A549 (cell line): Measurements from ENCODE around the gene FILIP1L. TPM values are rescaled to one million over a fixed set of nuclear protein-coding genes. Genes with fewer than 3 reads are reported as not detected.

Experiments
- ATAC-seq, 2 experiments: fragments of 200-7000 bp in 1 of 2; fragments of >200 bp in 1 of 2; cut with Nextera tagmentation in 1 of 2; cut with Tn5 transposase in 1 of 2; 3 replicates each; pipeline versions ENCODE4 v1.8.0 to v1.9.1; 2018 to 2020; ENCODE audit warnings: mild to moderate bottlenecking in 1 of 2, moderate library complexity in 1 of 2
- CTCF ChIA-PET: fragments of 300-600 bp; sonication (Branson Sonifier 250); formaldehyde crosslinking; extraction: SDS; loops from one replicate; lab custom pipeline; 2021; ENCODE audit warnings: antibody characterized with exemption, inconsistent platforms; lab: Yijun Ruan, JAX
- POLR2A ChIA-PET: fragments of 350-600 bp; formaldehyde crosslinking; extraction: SDS; loops from one replicate; lab custom pipeline; 2021; ENCODE audit warnings: antibody characterized with exemption, inconsistent platforms; lab: Yijun Ruan, JAX
- DNase-seq, 2 experiments: peaks; one replicate each; pipeline versions ENCODE4 v3.0.0 to v3.0.0-alpha.2; 2011 to 2016; ENCODE audit warnings: low read depth in 1 of 2, low spot score in 1 of 2
- FAIRE-seq: peaks from 2 replicates; lab custom pipeline; 2011; peaks lifted over from hg19 to GRCh38; lab: Jason Lieb, UNC
- H3K27ac ChIP-seq, 2 experiments: fragments of >200 bp; sonication (Bioruptor Twin); formaldehyde crosslinking; 3 replicates each; pipeline ENCODE4 v1.5.1; 2016 to 2017
- H3K4me1 ChIP-seq: fragments of >200 bp; sonication (Bioruptor Twin); formaldehyde crosslinking; 3 replicates; pipeline ENCODE4 v1.6.1; 2016
- H3K4me2 ChIP-seq: fragments of >200 bp; sonication (Bioruptor Twin); formaldehyde crosslinking; 3 replicates; pipeline ENCODE4 v1.6.1; 2016
- H3K4me3 ChIP-seq: fragments of >200 bp; sonication (Bioruptor Twin); formaldehyde crosslinking; 3 replicates; pipeline ENCODE4 v1.5.1; 2016
- H3K9me3 ChIP-seq: fragments of >200 bp; sonication (Bioruptor Twin); formaldehyde crosslinking; 3 replicates; pipeline ENCODE4 v1.6.1; 2016
- CEBPB ChIP-seq, 2 experiments: fragments of >200 bp in 1 of 2; sonication (Bioruptor Twin) in 1 of 2; formaldehyde crosslinking in 1 of 2; IDR thresholded peaks; 2 replicates each; pipeline ENCODE4 v1.6.1; 2012 to 2016
- CHD2 ChIP-seq: fragments of 150-350 bp; IDR thresholded peaks from 2 replicates; pipeline ENCODE4 v1.6.1; 2014; ENCODE audit warnings: low read length; ENCODE audit not compliant: partially characterized antibody
- EHF ChIP-seq: fragments of 250-450 bp; sonication (Bioruptor Pico); IDR thresholded peaks from 2 replicates; pipeline ENCODE4 v1.5.0; 2020; ENCODE audit warnings: mild to moderate bottlenecking
- EP300 ChIP-seq, 2 experiments: fragments of >200 bp; sonication (Bioruptor Twin); formaldehyde crosslinking; IDR thresholded peaks; 2 replicates in 1 of 2; 3 replicates in 1 of 2; pipeline ENCODE4 v1.6.1; 2016 to 2017
- ESRRA ChIP-seq: fragments of 150-350 bp; IDR thresholded peaks from 2 replicates; pipeline ENCODE4 v1.6.1; 2014; ENCODE audit warnings: mild to moderate bottlenecking, low read length, borderline replicate concordance
- GATA3 ChIP-seq: IDR thresholded peaks from 2 replicates; pipeline ENCODE4 v1.6.1; 2012; ENCODE audit warnings: borderline replicate concordance
- HOXB5 ChIP-seq: fragments of 250-450 bp; sonication (Bioruptor Pico); IDR thresholded peaks from 2 replicates; pipeline ENCODE4 v1.5.0; 2020; ENCODE audit warnings: mild to moderate bottlenecking, moderate library complexity
- JUN ChIP-seq, 2 experiments: fragments of >200 bp; sonication (Bioruptor Twin); formaldehyde crosslinking; IDR thresholded peaks; 2 replicates in 1 of 2; 3 replicates in 1 of 2; pipeline ENCODE4 v1.6.1; 2016 to 2017
- JUNB ChIP-seq: fragments of >200 bp; sonication (Bioruptor Twin); formaldehyde crosslinking; IDR thresholded peaks from 2 replicates; pipeline ENCODE4 v1.6.1; 2016
- NFE2L2 ChIP-seq: fragments of 150-350 bp; conservative IDR thresholded peaks from 2 replicates; pipeline ENCODE4 v1.6.1; 2014; ENCODE audit warnings: low read length
- NPAS2 ChIP-seq: fragments of 250-450 bp; sonication (Bioruptor Pico); IDR thresholded peaks from 2 replicates; pipeline ENCODE4 v1.8.0; 2022; ENCODE audit warnings: mild to moderate bottlenecking, moderate library complexity, borderline replicate concordance
- NR3C1 ChIP-seq: fragments of >200 bp; sonication (Bioruptor Twin); formaldehyde crosslinking; IDR thresholded peaks from 3 replicates; pipeline ENCODE4 v1.6.1; 2017
- PHF8 ChIP-seq: fragments of 200-600 bp; sonication (generic); IDR thresholded peaks from 2 replicates; pipeline ENCODE4 v1.6.1; 2016; ENCODE audit warnings: low read depth, mild to moderate bottlenecking, antibody characterized with exemption, moderate library complexity, borderline replicate concordance
- POLR2A ChIP-seq: IDR thresholded peaks from 2 replicates; pipeline ENCODE4 v1.6.1; 2012; ENCODE audit warnings: mild to moderate bottlenecking, low read length
- POLR2AphosphoS2 ChIP-seq: conservative IDR thresholded peaks from 2 replicates; pipeline ENCODE4 v1.6.1; 2012; ENCODE audit warnings: low read length, improper control_type of control experiment, inconsistent platforms
- RAD21 ChIP-seq, 2 experiments: fragments of >200 bp in 1 of 2; sonication (Bioruptor Twin) in 1 of 2; formaldehyde crosslinking in 1 of 2; IDR thresholded peaks in 1 of 2; conservative IDR thresholded peaks in 1 of 2; 2 replicates in 1 of 2; 3 replicates in 1 of 2; pipeline ENCODE4 v1.6.1; 2012 to 2018; ENCODE audit warnings: inconsistent platforms in 1 of 2
- RARB ChIP-seq: fragments of 250-450 bp; sonication (Bioruptor Pico); IDR thresholded peaks from 2 replicates; pipeline ENCODE4 v1.8.0; 2021; ENCODE audit warnings: mild to moderate bottlenecking, moderate library complexity
- RFX5 ChIP-seq: fragments of 450-650 bp; IDR thresholded peaks from 2 replicates; pipeline ENCODE4 v1.7.1; 2014; ENCODE audit warnings: antibody characterized with exemption, mild to moderate bottlenecking, moderate library complexity
- TFCP2L1 ChIP-seq: fragments of 250-450 bp; sonication (Bioruptor Pico); IDR thresholded peaks from 2 replicates; pipeline ENCODE4 v1.5.0; 2021; ENCODE audit warnings: mild to moderate bottlenecking
- WGBS: methylation state at CpG from one replicate; pipeline ENCODE4 v1.1.6; 2017; ENCODE audit errors: missing lambda C conversion rate; 5-methylcytosine and 5-hydroxymethylcytosine counted together
- polyA plus RNA-seq, 4 experiments: library from polyadenylated mRNA; depleted of rRNA in 3 of 4; stranded (reverse); fragments of >200 nt; fragmentation: RNase III in 1 of 4; extraction: RNeasy Plus Mini Kit Qiagen cat#74134 plus additional on column Dnase treatment in 1 of 4; gene quantifications; 2 replicates in 3 of 4; 3 replicates in 1 of 4; pipeline ENCODE4 v1.2.3, GENCODE V29; 2011 to 2017
- TF ChIP-seq, protein P1 (sequence below): fragments of 150-350 bp; IDR thresholded peaks from 2 replicates; pipeline ENCODE4 v1.6.1; 2014; ENCODE audit warnings: low read depth, mild to moderate bottlenecking, low read length
- TF ChIP-seq, protein P2 (sequence below): fragments of 200-600 bp; sonication (generic); IDR thresholded peaks from 2 replicates; pipeline ENCODE4 v1.6.1; 2016; ENCODE audit warnings: antibody characterized with exemption, mild to moderate bottlenecking, moderate library complexity
- TF ChIP-seq, protein P3 (sequence below): fragments of >200 bp; sonication (Bioruptor Twin); formaldehyde crosslinking; IDR thresholded peaks from 3 replicates; pipeline ENCODE4 v1.6.1; 2016
- TF ChIP-seq, protein P4 (sequence below): fragments of 250-450 bp; sonication (Bioruptor Pico); IDR thresholded peaks from 2 replicates; pipeline ENCODE4 v1.5.0; 2021; ENCODE audit warnings: mild to moderate bottlenecking, moderate library complexity, borderline replicate concordance
- TF ChIP-seq, protein P5 (sequence below): IDR thresholded peaks from 2 replicates; pipeline ENCODE4 v1.6.1; 2012; ENCODE audit warnings: low read depth, borderline replicate concordance
- TF ChIP-seq, protein P6 (sequence below): IDR thresholded peaks from 2 replicates; pipeline ENCODE4 v1.6.1; 2012

FILIP1L gene
- polyA plus RNA-seq, 2 of the 4 experiments (the other 2 are of a cell fraction), result 0.19 to 0.45 TPM

DNA sequence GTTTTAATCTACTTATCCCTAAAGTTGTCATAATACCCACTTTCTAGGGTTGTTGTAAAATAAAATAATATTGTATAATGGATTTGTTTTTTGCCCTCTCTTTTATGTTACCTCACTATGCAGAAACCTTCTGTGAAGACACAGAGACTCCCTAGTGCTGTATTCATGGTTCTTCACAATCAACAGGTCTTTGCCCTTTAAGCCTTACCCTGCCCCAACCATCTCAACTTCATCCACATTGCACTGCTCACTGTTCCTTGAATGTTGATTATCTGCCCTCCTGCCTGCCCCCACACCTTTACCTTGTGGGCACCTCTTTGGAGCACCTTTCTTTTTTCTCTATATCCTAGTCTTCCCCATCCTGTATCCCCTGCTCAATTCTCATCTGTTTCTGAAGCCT, 275.5 kb downstream of the FILIP1L start:
- Histone ChIP-seq H3K27ac (no peak overlapping the region), H3K4me3 (no peak overlapping the region), H3K4me1 (no peaks in the 10 kb centered on the region), H3K9me3 (no peaks in the 10 kb centered on the region), H3K4me2 (no peak overlapping the region)
- ChIA-PET CTCF (interaction anchor here (1.1 to 6.2 kb wide), 2 partner anchors 29 to 416 kb away, joined by 3 to 46 read pairs; no protein-coding TSS in a partner anchor), POLR2A (no interaction called here)
- no peak for ATAC-seq
- no peak for DNase-seq
- FAIRE-seq, result no peak
- TF ChIP-seq CHD2 (no peak), CEBPB (IDR thresholded peaks at IDR 0.05) (no peak), POLR2AphosphoS2 (no peak), PHF8 (no peak), RAD21 (conservative IDR thresholded peaks at IDR 0.05 in 1 of 2, IDR thresholded peaks at IDR 0.05 in 1 of 2) (no peak), NR3C1 (no peak), POLR2A (no peak), NPAS2 (CRISPR knock-in tag) (no peak), JUN (IDR thresholded peaks at IDR 0.05) (no peak), EHF (CRISPR knock-in tag) (no peak), RFX5 (no peak), HOXB5 (CRISPR knock-in tag) (no peak), EP300 (IDR thresholded peaks at IDR 0.05) (no peak), RARB (CRISPR knock-in tag) (no peak), NFE2L2 (no peak), TFCP2L1 (CRISPR knock-in tag) (no peak)
- TF ChIP-seq, protein P1, sequence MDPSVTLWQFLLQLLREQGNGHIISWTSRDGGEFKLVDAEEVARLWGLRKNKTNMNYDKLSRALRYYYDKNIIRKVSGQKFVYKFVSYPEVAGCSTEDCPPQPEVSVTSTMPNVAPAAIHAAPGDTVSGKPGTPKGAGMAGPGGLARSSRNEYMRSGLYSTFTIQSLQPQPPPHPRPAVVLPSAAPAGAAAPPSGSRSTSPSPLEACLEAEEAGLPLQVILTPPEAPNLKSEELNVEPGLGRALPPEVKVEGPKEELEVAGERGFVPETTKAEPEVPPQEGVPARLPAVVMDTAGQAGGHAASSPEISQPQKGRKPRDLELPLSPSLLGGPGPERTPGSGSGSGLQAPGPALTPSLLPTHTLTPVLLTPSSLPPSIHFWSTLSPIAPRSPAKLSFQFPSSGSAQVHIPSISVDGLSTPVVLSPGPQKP, result no peak
- TF ChIP-seq, protein P2, sequence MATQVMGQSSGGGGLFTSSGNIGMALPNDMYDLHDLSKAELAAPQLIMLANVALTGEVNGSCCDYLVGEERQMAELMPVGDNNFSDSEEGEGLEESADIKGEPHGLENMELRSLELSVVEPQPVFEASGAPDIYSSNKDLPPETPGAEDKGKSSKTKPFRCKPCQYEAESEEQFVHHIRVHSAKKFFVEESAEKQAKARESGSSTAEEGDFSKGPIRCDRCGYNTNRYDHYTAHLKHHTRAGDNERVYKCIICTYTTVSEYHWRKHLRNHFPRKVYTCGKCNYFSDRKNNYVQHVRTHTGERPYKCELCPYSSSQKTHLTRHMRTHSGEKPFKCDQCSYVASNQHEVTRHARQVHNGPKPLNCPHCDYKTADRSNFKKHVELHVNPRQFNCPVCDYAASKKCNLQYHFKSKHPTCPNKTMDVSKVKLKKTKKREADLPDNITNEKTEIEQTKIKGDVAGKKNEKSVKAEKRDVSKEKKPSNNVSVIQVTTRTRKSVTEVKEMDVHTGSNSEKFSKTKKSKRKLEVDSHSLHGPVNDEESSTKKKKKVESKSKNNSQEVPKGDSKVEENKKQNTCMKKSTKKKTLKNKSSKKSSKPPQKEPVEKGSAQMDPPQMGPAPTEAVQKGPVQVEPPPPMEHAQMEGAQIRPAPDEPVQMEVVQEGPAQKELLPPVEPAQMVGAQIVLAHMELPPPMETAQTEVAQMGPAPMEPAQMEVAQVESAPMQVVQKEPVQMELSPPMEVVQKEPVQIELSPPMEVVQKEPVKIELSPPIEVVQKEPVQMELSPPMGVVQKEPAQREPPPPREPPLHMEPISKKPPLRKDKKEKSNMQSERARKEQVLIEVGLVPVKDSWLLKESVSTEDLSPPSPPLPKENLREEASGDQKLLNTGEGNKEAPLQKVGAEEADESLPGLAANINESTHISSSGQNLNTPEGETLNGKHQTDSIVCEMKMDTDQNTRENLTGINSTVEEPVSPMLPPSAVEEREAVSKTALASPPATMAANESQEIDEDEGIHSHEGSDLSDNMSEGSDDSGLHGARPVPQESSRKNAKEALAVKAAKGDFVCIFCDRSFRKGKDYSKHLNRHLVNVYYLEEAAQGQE, result no peak
- TF ChIP-seq, protein P3, sequence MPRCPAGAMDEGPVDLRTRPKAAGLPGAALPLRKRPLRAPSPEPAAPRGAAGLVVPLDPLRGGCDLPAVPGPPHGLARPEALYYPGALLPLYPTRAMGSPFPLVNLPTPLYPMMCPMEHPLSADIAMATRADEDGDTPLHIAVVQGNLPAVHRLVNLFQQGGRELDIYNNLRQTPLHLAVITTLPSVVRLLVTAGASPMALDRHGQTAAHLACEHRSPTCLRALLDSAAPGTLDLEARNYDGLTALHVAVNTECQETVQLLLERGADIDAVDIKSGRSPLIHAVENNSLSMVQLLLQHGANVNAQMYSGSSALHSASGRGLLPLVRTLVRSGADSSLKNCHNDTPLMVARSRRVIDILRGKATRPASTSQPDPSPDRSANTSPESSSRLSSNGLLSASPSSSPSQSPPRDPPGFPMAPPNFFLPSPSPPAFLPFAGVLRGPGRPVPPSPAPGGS, result no peak
- TF ChIP-seq, protein P4, sequence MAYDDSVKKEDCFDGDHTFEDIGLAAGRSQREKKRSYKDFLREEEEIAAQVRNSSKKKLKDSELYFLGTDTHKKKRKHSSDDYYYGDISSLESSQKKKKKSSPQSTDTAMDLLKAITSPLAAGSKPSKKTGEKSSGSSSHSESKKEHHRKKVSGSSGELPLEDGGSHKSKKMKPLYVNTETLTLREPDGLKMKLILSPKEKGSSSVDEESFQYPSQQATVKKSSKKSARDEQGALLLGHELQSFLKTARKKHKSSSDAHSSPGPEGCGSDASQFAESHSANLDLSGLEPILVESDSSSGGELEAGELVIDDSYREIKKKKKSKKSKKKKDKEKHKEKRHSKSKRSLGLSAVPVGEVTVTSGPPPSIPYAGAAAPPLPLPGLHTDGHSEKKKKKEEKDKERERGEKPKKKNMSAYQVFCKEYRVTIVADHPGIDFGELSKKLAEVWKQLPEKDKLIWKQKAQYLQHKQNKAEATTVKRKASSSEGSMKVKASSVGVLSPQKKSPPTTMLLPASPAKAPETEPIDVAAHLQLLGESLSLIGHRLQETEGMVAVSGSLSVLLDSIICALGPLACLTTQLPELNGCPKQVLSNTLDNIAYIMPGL, result no peak

DNA sequence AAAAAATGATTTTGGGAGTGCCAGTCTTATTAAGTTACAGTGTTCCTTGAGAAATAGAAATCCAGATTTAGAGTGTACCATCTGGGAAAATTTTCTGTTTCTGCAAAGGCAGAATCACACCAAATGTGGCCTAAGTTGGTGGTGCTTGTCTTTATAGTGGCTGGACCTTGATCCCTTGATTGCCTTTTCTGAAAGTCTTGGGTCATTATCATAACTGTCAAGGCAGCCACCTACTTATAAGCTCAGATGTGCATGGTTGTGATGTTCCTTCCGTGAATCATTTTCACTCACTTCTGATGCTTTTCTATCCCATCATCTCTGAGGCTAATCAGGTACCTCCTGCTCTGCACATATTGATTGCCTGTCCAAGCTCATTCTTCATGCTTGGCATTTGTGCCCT, 276.6 kb downstream of the FILIP1L start:
- Histone ChIP-seq H3K4me1 (no peaks in the 10 kb centered on the region), H3K4me3 (no peak overlapping the region), H3K4me2 (no peak overlapping the region), H3K27ac (no peak overlapping the region), H3K9me3 (no peaks in the 10 kb centered on the region)
- POLR2A ChIA-PET, result interaction anchor here (0.6 to 1.0 kb wide), 2 partner anchors 423 to 471 kb away, joined by 3 to 4 read pairs; partner anchors contain the start of gene TBC1D23
- 96% methylated on average over 1 of the region's 1 CpG for WGBS
- no peak for FAIRE-seq
- DNase-seq, result no peak
- ATAC-seq, result no peak
- CTCF ChIA-PET, result interaction anchor here (1.5 to 6.2 kb wide), 2 partner anchors 22 to 417 kb away, joined by 3 to 46 read pairs; no protein-coding TSS in a partner anchor
- TF ChIP-seq HOXB5 (CRISPR knock-in tag) (no peak), GATA3 (no peak), CEBPB (IDR thresholded peaks at IDR 0.05) (no peak), ESRRA (no peak), JUNB (no peak), NPAS2 (CRISPR knock-in tag) (no peak)
- TF ChIP-seq, protein P5, sequence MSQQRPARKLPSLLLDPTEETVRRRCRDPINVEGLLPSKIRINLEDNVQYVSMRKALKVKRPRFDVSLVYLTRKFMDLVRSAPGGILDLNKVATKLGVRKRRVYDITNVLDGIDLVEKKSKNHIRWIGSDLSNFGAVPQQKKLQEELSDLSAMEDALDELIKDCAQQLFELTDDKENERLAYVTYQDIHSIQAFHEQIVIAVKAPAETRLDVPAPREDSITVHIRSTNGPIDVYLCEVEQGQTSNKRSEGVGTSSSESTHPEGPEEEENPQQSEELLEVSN, result no peak
- TF ChIP-seq, protein P6, sequence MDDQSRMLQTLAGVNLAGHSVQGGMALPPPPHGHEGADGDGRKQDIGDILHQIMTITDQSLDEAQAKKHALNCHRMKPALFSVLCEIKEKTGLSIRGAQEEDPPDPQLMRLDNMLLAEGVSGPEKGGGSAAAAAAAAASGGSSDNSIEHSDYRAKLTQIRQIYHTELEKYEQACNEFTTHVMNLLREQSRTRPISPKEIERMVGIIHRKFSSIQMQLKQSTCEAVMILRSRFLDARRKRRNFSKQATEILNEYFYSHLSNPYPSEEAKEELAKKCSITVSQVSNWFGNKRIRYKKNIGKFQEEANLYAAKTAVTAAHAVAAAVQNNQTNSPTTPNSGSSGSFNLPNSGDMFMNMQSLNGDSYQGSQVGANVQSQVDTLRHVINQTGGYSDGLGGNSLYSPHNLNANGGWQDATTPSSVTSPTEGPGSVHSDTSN, result no peak
- TF ChIP-seq, protein P3, result no peak
